ENCODE measurements around the gene CHSY3. TPM values are rescaled to one million over a fixed set of nuclear protein-coding genes. Genes with fewer than 3 reads are reported as not detected.

Gene CHSY3
- total RNA-seq, 1 experiment from 2014 or later = 9.3 TPM

- no peak for DNase-seq (ENCODE audit: low spot score)
These were observed 192.2 kb downstream of the CHSY3 start for GRCh38 chr5:130096483-130096882.

DNA sequence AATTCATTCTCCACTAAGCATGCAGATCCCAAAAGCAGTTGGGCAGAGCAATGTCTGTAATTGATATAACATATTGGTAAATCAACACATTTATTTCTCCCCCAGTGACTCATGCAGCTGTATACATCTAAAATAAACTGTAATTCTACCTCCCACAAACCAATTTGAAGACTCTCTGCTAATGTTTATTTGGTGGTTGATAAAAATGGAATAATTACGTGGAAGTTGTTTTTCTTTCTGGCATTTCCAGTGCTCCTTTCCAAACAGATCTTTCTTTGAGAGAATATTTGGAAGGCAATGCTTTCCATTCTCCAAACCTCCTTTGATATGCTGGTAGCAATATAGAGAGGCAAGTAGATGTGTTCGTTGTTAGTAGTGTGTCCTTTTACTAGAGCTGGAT, 194.7 kb downstream of the CHSY3 start:
- peak; percentile 64 for DNase-seq (ENCODE audit: low spot score)

DNA sequence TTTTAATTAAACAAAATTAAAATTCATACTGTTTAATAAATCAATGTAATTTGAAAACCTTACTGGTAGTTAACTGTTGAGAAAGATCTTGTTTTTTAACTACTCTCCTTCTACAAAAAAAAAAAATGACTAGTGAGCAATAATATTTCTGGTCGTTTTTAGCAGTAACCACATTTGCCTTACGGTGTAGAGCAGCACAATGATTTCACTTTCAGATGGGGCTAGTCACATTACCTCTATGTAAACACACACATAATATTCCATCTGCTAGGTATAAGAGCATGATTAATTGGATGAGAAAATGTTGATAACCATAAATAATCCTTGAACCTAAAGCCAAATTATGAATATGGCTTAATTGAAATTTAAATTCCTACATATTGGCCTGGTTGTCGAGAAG, 198.1 kb downstream of the CHSY3 start:
- peak; percentile 21 for DNase-seq (ENCODE audit: low spot score)

DNA sequence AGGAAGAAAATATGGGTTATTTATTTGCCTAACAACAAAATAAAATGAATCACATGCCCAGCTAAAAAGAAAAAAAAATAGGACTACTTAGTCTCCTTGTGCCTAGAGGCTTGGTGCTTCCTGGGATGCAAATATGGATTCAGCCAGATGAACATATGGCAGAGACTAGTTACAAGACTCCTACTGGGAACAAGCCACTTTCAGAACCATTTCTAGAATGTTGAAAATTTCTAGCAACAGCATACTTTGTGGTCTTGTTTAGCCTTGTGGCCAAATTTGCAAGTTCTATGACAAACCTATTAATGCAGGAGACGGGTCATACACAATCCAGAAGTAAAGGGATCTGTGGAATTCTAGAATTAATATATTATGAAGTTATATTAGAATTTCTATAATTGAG, 198.7 kb downstream of the CHSY3 start:
- DNase-seq (ENCODE audit: low spot score) = peak; percentile 33

- DNase-seq (ENCODE audit: low spot score) = no peak
These were observed 200.8 kb downstream of the CHSY3 start for GRCh38 chr5:130104895-130105688.

- DNase-seq (ENCODE audit: low spot score) = no peak
These were observed 202.2 kb downstream of the CHSY3 start for GRCh38 chr5:130106480-130106879.

GRCh38 chr5:130109152-130109551, 204.9 kb downstream of the CHSY3 start:
- DNase-seq (ENCODE audit: low spot score) = peak; percentile 67

DNA sequence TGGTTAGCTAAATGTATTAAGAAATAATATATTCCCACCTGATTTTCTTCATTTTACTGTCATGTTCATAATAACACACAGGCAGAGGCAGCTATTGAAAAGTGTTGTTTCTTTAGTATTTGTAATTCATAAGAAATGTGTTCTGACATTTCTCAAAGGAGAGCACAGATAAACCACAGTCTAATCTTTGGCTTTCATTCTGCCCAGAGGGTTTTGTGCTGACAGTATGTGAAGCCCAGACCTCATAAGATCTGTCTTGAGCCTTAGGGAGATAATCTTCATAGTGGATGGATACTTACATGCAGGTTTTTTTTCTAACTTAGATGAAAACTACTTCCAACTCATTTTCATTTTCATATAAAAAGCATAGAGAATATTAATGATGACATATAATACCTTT, 206.1 kb downstream of the CHSY3 start:
- no peak for DNase-seq (ENCODE audit: low spot score)

- no peak for DNase-seq (ENCODE audit: low spot score)
These were observed 207.5 kb downstream of the CHSY3 start for GRCh38 chr5:130111746-130112145.

DNA sequence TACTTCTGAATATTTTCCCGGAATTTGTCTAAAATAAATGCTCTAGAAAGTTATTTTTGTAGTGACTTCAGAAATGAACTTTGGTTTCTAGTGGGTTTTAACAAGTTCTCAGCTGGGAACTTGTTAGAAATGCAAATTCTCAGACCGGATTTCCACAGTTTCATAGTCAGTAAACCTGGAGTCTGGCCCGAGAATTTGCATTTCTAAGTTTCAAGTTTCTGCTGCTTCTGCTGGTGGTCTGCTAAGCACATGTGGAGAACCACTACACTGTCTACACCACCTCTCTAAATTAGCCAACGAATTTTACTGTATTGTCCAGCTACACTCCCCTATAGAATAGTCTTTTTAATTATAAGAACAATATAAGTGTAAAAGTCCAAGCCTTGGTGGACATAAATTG, 208.0 kb downstream of the CHSY3 start:
- DNase-seq (ENCODE audit: low spot score) = no peak

DNA sequence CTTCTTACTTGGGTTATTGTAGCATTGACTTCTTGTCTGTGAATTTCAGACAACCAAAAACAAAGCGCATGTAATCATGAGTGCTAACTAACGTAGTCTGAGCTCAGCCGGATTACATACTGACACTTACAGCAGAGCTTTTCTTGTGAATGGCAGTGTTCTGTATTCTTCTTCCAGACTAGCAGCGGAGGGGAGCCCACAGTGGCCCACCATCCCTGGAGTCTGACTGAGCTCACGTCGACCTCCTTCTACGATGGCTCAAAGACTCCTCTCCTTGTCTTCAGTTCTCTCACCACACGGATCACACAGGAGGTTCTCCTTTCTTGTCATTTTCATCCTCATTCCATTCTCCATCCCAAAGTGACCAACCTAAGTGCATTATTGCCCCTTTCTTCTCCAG, 211.4 kb downstream of the CHSY3 start:
- DNase-seq (ENCODE audit: low spot score) = no peak

DNA sequence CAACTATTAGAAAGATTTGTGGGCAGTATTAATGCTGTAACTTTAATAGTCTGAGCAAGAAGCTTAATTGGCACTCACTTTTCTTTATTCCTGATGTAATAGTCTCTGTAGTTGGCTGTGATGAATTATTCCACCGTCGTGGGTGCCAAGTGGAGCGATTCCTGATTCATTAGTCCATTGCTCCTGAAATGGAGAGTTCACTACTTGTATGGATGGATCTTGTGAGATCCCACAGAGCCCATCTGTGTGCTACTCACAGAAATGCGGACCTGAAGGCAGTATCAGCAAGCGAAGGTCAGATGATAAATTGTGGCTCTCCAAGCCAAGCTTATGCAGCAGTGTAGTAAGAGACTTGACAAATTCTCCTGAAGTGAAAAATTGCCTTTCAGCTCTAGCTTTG, 212.2 kb downstream of the CHSY3 start:
- DNase-seq (ENCODE audit: low spot score) = no peak

DNA sequence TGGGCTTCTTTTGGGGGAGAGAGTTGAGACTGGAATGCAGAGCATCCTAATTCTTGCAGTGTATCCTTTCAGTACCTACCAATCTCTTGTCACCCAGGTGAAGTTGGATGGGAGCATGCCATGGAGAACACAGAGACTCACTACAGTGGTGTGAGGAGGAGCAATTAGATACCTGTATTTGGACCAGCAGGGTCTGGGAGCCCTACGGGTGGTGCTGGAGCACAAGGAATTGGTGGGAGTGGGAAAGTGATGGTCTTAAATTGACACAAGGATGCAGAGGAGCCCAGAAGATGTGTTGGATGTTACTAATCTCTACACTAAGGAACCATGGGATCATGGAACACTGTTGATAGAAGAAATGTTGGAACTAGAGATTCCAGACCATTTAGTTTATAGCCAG, 212.7 kb downstream of the CHSY3 start:
- DNase-seq (ENCODE audit: low spot score) = no peak

GRCh38 chr5:130126746-130127145, 222.5 kb downstream of the CHSY3 start:
- no peak for DNase-seq (ENCODE audit: low spot score)

- DNase-seq (ENCODE audit: low spot score) = peak; percentile 29
These were observed 231.2 kb downstream of the CHSY3 start for GRCh38 chr5:130135506-130135905.

DNA sequence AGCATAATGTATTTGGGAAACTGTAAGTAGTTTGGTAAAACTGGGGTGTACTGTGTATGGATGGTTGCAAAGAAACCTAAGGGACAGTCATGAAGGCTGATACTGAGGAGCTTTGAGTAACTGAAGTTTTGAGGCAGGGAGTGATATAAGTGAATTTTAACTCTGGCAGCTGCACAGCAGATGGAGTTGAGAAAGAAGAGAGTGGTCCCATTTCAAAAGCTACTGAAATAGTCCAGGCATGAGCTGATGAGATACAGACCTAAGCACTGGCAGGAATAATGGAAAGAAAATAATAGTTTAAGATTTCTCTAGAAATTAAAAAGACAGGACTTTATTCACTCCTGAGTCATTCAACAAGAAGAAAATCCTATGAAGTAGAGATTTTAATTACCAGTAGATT, 232.0 kb downstream of the CHSY3 start:
- no peak for DNase-seq (ENCODE audit: low spot score)

- DNase-seq (ENCODE audit: low spot score) = no peak
These were observed 233.4 kb downstream of the CHSY3 start for GRCh38 chr5:130137681-130138080.

DNA sequence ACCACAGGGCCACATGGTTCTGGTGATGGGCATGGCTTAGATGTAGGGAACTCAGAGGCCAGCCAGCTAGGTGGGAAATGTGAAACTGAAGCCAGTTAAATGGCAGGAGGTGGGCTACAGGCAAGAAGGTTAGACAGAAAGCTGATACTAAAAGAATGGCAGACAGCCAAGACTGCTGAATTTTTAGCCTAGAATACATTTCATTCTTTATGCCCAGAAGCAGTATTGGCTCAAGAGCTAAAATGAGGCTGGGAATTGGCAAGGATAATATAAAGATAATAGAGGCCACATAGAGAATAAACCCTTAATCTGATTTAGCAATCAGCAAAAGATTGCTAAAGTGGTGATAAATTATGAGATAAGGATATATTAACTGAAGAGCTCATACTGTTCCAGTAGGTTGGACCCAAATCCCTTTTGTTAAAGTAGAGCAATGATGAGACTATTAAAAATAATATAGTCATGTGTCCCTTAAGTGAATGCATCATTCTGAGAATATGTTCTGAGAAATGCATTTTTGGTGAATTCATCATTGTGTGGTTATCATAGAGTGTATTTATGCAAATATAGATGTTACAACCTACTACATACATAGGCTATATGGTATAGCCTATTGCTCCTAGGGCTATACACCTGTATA, 234.3 kb downstream of the CHSY3 start:
- DNase-seq (ENCODE audit: low spot score) = no peak

- DNase-seq (ENCODE audit: low spot score) = peak; percentile 19
These were observed 237.5 kb downstream of the CHSY3 start for GRCh38 chr5:130141659-130142320.

DNA sequence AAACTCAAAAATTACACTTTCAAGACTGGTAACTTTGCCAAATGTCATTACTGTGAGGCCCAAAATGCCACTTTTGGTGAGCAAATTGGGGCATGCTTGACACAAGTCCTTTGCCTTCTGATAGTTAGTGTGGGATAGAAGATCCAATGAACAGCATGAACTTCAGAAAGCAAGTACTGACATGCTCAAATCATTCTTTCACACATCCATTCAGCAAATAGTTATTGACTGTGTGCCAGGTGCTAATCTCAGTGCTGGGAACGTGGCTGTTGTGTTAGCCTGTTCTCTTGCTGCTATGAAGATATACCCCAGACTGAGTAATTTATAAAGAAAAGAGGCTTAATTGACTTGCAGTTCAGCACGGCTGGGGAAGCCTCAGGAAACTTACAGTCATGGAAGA, 247.0 kb downstream of the CHSY3 start:
- no peak for DNase-seq (ENCODE audit: low spot score)

GRCh38 chr5:130155345-130156011, 251.2 kb downstream of the CHSY3 start:
- no peak for DNase-seq (ENCODE audit: low spot score)

DNA sequence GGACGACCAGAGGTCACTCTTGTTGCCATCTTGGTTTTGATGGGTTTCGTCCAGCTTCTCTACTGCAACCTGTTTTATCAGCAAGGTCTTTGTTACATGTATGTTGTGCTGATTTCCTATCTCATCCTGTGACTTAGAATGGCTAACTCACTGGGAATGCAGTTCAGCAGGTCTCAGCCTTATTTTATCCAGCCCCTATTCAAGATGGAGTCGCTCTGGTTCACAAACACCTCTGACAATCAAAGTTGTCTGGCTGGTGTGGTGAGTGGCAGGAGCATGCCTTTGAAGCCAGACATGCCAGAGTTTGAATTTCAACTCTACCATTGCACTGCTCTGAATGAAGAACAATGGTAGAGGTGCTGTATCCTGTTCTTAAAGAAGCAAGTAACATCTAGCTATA, 253.8 kb downstream of the CHSY3 start:
- no peak for DNase-seq (ENCODE audit: low spot score)
